Adipocyte (in vitro differentiated cells): ENCODE data around the gene OR52A5.
"Not testable (repeated sequence)": the region's sequence is repeated elsewhere in the genome, so short reads cannot be mapped to it uniquely, and the experiment has no call there.

Experiments
- DNase-seq: peaks from one replicate; pipeline ENCODE4 v3.0.0-alpha.2; 2015; ENCODE audit warnings: low read depth
- H3K27me3 ChIP-seq: replicated peaks from 2 replicates; pipeline ENCODE4 v1.7.0; 2013; ENCODE audit warnings: mild to moderate bottlenecking, low read length, moderate library complexity; ENCODE audit not compliant: control insufficient read depth, insufficient read depth
- H3K36me3 ChIP-seq: 2 replicates; pipeline ENCODE4 v1.7.0; 2013; ENCODE audit warnings: low read length, mild to moderate bottlenecking, moderate library complexity; ENCODE audit not compliant: control insufficient read depth, insufficient read depth, severe bottlenecking
- H3K4me1 ChIP-seq: 2 replicates; pipeline ENCODE4 v1.7.0; 2013; ENCODE audit warnings: mild to moderate bottlenecking, low read length, moderate library complexity; ENCODE audit not compliant: control insufficient read depth, insufficient read depth
- H3K4me3 ChIP-seq: 2 replicates; pipeline ENCODE4 v1.7.0; 2013; ENCODE audit warnings: mild to moderate bottlenecking, low read length, moderate library complexity
- H3K9ac ChIP-seq: 2 replicates; pipeline ENCODE4 v1.7.0; 2013; ENCODE audit warnings: mild to moderate bottlenecking, low read length, moderate library complexity
- H3K9me3 ChIP-seq: 2 replicates; pipeline ENCODE4 v1.7.0; 2013; ENCODE audit warnings: mild to moderate bottlenecking, low read length, moderate library complexity; ENCODE audit not compliant: control insufficient read depth

Gene OR52A5

GRCh38 chr11:5137996-5138395, at the start of gene OR52A5:
Gene OR52A5 (minus strand): TSS chr11:5138356. CDS start chr11:5132642, 5,714 bp downstream.
- no peaks in the 10 kb centered on the region for H3K4me1 ChIP-seq
- H3K4me3 ChIP-seq, result no peak within 1 kb of the TSS
- no peaks in the 10 kb centered on the region for H3K36me3 ChIP-seq
- DNase-seq, result no peak
- H3K27me3 ChIP-seq, result no peaks in the 10 kb centered on the region
- no peak within 1 kb of the TSS for H3K9ac ChIP-seq
- no peaks in the 10 kb centered on the region for H3K9me3 ChIP-seq

- Histone ChIP-seq H3K9ac (no peak overlapping the region), H3K4me3 (no peak overlapping the region), H3K36me3 (no peaks in the 10 kb centered on the region), H3K4me1 (no peaks in the 10 kb centered on the region), H3K27me3 (no peaks in the 10 kb centered on the region), H3K9me3 (no peaks in the 10 kb centered on the region)
- no peak for DNase-seq
Measured at GRCh38 chr11:5178046-5178837, 40.1 kb upstream of the OR52A5 start.

- Histone ChIP-seq H3K9me3 (no peaks in the 10 kb centered on the region), H3K9ac (no peak overlapping the region), H3K4me3 (no peak overlapping the region), H3K27me3 (no peaks in the 10 kb centered on the region), H3K4me1 (no peaks in the 10 kb centered on the region), H3K36me3 (no peaks in the 10 kb centered on the region)
- DNase-seq, result no peak
Measured at GRCh38 chr11:5174934-5175333, 36.8 kb upstream of the OR52A5 start.

DNA sequence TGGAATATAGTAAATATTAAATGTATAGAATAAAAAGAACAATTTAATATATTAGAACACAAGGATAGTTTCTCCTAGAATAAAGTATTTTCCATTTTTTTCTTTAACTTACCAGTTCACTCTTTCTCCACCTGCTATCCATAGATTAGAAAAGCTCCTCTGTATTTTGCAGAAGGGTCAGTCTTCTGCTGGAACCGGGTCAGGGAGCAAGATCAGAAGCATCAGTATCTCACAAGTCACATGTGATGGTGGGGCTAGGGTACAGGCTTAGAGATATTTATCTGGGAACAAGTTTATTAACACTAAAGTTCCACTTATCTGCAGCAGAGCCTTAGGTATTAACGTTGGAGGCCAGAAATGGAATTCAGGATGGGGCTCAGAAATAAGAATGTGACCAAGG, 33.7 kb upstream of the OR52A5 start:
- Histone ChIP-seq H3K4me1 (no peaks in the 10 kb centered on the region), H3K9me3 (no peaks in the 10 kb centered on the region), H3K4me3 (no peak overlapping the region), H3K9ac (no peak overlapping the region), H3K36me3 (no peaks in the 10 kb centered on the region), H3K27me3 (no peaks in the 10 kb centered on the region)
- no peak for DNase-seq

DNA sequence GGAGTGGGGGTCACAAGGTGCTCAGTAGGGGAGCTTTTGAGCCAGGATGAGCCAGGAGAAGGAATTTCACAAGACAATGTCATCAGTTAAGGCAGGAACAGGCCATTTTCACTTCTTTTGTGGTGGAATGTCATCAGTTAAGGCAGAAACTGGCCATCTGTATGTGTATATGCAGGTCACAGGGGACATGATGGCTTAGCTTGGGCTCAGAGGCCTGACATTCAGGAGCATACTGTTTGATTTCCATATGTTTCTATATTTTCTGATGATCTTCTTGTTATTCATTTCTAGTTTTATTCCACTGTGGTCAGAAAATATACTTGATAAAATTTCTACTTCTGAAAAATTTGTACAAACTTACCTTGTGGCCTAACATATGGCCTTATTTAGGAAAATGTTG, 27.7 kb upstream of the OR52A5 start:
- not testable (repeated sequence) for DNase-seq, H3K4me1 ChIP-seq, H3K36me3 ChIP-seq, H3K27me3 ChIP-seq, H3K4me3 ChIP-seq, H3K9me3 ChIP-seq, H3K9ac ChIP-seq

- not testable (repeated sequence) for H3K27me3 ChIP-seq, H3K9me3 ChIP-seq, H3K9ac ChIP-seq, H3K4me1 ChIP-seq, H3K36me3 ChIP-seq, H3K4me3 ChIP-seq, DNase-seq
Measured at GRCh38 chr11:5164807-5165206, 26.7 kb upstream of the OR52A5 start.

GRCh38 chr11:5161045-5161444, 22.9 kb upstream of the OR52A5 start:
- H3K9me3 ChIP-seq, H3K36me3 ChIP-seq, H3K9ac ChIP-seq, DNase-seq, H3K4me3 ChIP-seq, H3K4me1 ChIP-seq, H3K27me3 ChIP-seq: not testable (repeated sequence)

GRCh38 chr11:5160217-5160616, 22.1 kb upstream of the OR52A5 start:
- not testable (repeated sequence) for DNase-seq, H3K36me3 ChIP-seq, H3K4me3 ChIP-seq, H3K9ac ChIP-seq, H3K27me3 ChIP-seq, H3K4me1 ChIP-seq, H3K9me3 ChIP-seq

DNA sequence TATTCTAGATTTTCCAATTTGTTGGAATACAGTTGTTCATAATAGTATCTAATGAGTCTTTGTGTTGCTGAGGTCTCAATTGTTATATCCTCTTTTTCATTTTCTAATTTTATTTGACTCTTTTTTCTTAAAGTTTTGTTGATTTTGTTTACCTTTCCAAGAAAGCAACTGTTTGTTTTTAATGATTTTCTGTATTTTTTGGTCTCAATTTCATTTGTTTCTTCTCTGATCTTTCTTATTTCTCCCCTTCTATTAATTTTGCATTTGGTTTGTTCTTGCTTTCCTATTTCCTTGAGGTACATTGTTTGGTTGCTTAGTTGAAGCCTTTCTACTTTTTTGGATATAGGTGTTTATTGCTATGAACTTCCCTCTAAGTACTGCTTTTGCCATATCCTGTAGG, 21.6 kb upstream of the OR52A5 start:
- no peak for DNase-seq
- H3K36me3 ChIP-seq, result no peaks in the 10 kb centered on the region
- H3K9me3 ChIP-seq, result peaks cover 4% of the 10 kb centered on the region
- H3K4me3 ChIP-seq, result no peak overlapping the region
- H3K4me1 ChIP-seq, result no peaks in the 10 kb centered on the region
- H3K9ac ChIP-seq, result no peak overlapping the region
- H3K27me3 ChIP-seq, result no peaks in the 10 kb centered on the region

- no peaks in the 10 kb centered on the region for H3K36me3 ChIP-seq
- no peak within 1 kb of the TSS for H3K9ac ChIP-seq
Measured at GRCh38 chr11:5154657-5155056, 16.5 kb upstream of the OR52A5 start, which contains the start of gene OR52A1. Gene OR52A1 (minus strand): TSS chr11:5154757. CDS start chr11:5152369, 2,388 bp downstream.

GRCh38 chr11:5153574-5154431, 15.6 kb upstream of the OR52A5 start:
- no peaks in the 10 kb centered on the region for H3K36me3 ChIP-seq
- H3K9me3 ChIP-seq, result no peaks in the 10 kb centered on the region
- H3K9ac ChIP-seq, result no peak overlapping the region
- no peak for DNase-seq
- no peaks in the 10 kb centered on the region for H3K4me1 ChIP-seq
- no peak overlapping the region for H3K4me3 ChIP-seq
- H3K27me3 ChIP-seq, result peaks cover 3% of the 10 kb centered on the region

More at GRCh38 chr11:5154657-5155056, 16.5 kb upstream of the OR52A5 start, which contains the start of gene OR52A1:
- Histone ChIP-seq H3K4me3 (no peak within 1 kb of the TSS), H3K27me3 (peaks cover 3% of the 10 kb centered on the region), H3K4me1 (no peaks in the 10 kb centered on the region), H3K9me3 (peaks cover under 1% of the 10 kb centered on the region)
- DNase-seq, result no peak
